SK-N-SH treated with all-trans-retinoic acid at 6 μM for 48 hours (cell line): Measurements from ENCODE around the gene DCUN1D5.

Experiments
- ISL1 ChIP-seq: fragments of 250-450 bp; sonication (Bioruptor Pico); IDR thresholded peaks from 2 replicates; pipeline ENCODE4 v2.1.2; 2022; ENCODE audit warnings: mild to moderate bottlenecking, moderate library complexity
- RARB ChIP-seq: fragments of 250-450 bp; sonication (Bioruptor Pico); IDR thresholded peaks from 2 replicates; pipeline ENCODE4 v1.8.0; 2021; ENCODE audit warnings: mild to moderate bottlenecking, moderate library complexity
- ZNF565 ChIP-seq: fragments of 450-650 bp; formaldehyde crosslinking; conservative IDR thresholded peaks from 2 replicates; pipeline ENCODE4 v1.5.0; 2020; ENCODE audit warnings: low read depth, mild to moderate bottlenecking, moderate library complexity
- TF ChIP-seq, protein P1 (sequence below): fragments of 250-450 bp; sonication (Bioruptor Pico); IDR thresholded peaks from 2 replicates; pipeline ENCODE4 v1.8.0; 2020; ENCODE audit warnings: mild to moderate bottlenecking, moderate library complexity, borderline replicate concordance
- TF ChIP-seq, protein P2 (sequence below): fragments of 250-450 bp; sonication (Bioruptor Pico); IDR thresholded peaks from 2 replicates; pipeline ENCODE4 v1.5.0; 2020; ENCODE audit warnings: mild to moderate bottlenecking, moderate library complexity
- TF ChIP-seq, protein P3 (sequence below): fragments of 250-450 bp; sonication (Bioruptor Pico); IDR thresholded peaks from 2 replicates; pipeline ENCODE4 v1.5.1; 2020; ENCODE audit warnings: low read depth, mild to moderate bottlenecking, moderate library complexity

DNA sequence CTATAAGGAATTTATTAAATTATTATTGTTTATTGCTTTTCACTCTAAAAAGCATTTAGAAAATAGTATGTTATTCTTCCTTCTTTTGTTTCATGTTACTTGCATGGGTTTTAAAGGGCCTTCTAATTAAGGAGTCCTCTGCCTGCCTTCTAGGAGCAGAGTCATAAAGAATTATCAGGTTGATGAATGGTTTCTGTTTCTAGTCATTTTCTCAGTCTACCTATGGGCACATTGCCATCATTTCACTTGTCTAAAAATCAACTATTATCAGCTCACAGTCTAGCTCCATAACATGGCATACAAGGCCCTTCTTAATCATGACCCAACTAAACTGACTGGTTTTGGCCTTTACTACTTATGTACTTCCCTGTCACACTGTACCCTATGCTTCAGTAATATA, 33.5 kb upstream of the DCUN1D5 start:
- TF ChIP-seq ZNF565 (CRISPR knock-in tag) (no peak), ISL1 (CRISPR knock-in tag) (no peak), RARB (CRISPR knock-in tag) (no peak)
- TF ChIP-seq, protein P1, sequence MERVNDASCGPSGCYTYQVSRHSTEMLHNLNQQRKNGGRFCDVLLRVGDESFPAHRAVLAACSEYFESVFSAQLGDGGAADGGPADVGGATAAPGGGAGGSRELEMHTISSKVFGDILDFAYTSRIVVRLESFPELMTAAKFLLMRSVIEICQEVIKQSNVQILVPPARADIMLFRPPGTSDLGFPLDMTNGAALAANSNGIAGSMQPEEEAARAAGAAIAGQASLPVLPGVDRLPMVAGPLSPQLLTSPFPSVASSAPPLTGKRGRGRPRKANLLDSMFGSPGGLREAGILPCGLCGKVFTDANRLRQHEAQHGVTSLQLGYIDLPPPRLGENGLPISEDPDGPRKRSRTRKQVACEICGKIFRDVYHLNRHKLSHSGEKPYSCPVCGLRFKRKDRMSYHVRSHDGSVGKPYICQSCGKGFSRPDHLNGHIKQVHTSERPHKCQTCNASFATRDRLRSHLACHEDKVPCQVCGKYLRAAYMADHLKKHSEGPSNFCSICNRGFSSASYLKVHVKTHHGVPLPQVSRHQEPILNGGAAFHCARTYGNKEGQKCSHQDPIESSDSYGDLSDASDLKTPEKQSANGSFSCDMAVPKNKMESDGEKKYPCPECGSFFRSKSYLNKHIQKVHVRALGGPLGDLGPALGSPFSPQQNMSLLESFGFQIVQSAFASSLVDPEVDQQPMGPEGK (CRISPR knock-in tag) = no peak
- TF ChIP-seq, protein P2, sequence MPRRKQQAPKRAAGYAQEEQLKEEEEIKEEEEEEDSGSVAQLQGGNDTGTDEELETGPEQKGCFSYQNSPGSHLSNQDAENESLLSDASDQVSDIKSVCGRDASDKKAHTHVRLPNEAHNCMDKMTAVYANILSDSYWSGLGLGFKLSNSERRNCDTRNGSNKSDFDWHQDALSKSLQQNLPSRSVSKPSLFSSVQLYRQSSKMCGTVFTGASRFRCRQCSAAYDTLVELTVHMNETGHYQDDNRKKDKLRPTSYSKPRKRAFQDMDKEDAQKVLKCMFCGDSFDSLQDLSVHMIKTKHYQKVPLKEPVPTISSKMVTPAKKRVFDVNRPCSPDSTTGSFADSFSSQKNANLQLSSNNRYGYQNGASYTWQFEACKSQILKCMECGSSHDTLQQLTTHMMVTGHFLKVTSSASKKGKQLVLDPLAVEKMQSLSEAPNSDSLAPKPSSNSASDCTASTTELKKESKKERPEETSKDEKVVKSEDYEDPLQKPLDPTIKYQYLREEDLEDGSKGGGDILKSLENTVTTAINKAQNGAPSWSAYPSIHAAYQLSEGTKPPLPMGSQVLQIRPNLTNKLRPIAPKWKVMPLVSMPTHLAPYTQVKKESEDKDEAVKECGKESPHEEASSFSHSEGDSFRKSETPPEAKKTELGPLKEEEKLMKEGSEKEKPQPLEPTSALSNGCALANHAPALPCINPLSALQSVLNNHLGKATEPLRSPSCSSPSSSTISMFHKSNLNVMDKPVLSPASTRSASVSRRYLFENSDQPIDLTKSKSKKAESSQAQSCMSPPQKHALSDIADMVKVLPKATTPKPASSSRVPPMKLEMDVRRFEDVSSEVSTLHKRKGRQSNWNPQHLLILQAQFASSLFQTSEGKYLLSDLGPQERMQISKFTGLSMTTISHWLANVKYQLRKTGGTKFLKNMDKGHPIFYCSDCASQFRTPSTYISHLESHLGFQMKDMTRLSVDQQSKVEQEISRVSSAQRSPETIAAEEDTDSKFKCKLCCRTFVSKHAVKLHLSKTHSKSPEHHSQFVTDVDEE (CRISPR knock-in tag) = no peak
- TF ChIP-seq, protein P3, sequence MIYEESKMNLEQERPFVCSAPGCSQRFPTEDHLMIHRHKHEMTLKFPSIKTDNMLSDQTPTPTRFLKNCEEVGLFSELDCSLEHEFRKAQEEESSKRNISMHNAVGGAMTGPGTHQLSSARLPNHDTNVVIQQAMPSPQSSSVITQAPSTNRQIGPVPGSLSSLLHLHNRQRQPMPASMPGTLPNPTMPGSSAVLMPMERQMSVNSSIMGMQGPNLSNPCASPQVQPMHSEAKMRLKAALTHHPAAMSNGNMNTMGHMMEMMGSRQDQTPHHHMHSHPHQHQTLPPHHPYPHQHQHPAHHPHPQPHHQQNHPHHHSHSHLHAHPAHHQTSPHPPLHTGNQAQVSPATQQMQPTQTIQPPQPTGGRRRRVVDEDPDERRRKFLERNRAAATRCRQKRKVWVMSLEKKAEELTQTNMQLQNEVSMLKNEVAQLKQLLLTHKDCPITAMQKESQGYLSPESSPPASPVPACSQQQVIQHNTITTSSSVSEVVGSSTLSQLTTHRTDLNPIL (CRISPR knock-in tag) = no peak
